Muscle of back (tissue), 13 donors: ENCODE results near the gene TP53I13. TPM values are rescaled to one million over a fixed set of nuclear protein-coding genes. Genes with fewer than 3 reads are reported as not detected.
A peak's percentile ranks its signal among the peaks of the same experiment; 100 is the strongest.
"Not testable (repeated sequence)": the region's sequence is repeated elsewhere in the genome, so short reads cannot be mapped to it uniquely, and the experiment has no call there.

Experiments used
- DNase-seq, 3 donors: peaks; one replicate each; pipeline versions ENCODE4 v3.0.0 to v3.0.0-alpha.2; 2013
- long read RNA-seq, 9 donors: transcript quantifications; one replicate each; lab custom pipeline, GENCODE V29; 2026
- polyA plus RNA-seq, 10 donors: library from polyadenylated mRNA; unstranded; fragments of 120-200 nt; gene quantifications; one replicate each; pipeline ENCODE4 v1.2.1, GENCODE V29; 2013; ENCODE audit not compliant: insufficient read length in 10 of 10

TP53I13 gene
- polyA plus RNA-seq, result 10 to 100 TPM; 22.9 to 40.1 (median 27.9) TPM
- long read RNA-seq, donor 1, transcript TP53I13-206 (1 exons, 2,468 nt), result minor isoform, 5 of 20 reads
- long read RNA-seq, donor 1, transcript TP53I13-201 (7 exons, 1,530 nt), result major isoform, 15 of 20 reads
- long read RNA-seq, donor 1, partial matches to known transcripts, result 0 of 20 reads
- long read RNA-seq, donor 1, other reads (novel, unspliced or antisense), result 0 of 20 reads
- long read RNA-seq, donor 2, transcript TP53I13-201 (7 exons, 1,530 nt), result major isoform, 12 of 14 reads
- long read RNA-seq, donor 2, partial matches to known transcripts, result 0 of 14 reads
- long read RNA-seq, donor 2, other reads (novel, unspliced or antisense), result 0 of 14 reads
- long read RNA-seq, donor 3, result 0 reads
- long read RNA-seq, donor 4, transcript TP53I13-201 (7 exons, 1,530 nt), result major isoform, 7 of 11 reads
- long read RNA-seq, donor 4, partial matches to known transcripts, result 0 of 11 reads
- long read RNA-seq, donor 4, other reads (novel, unspliced or antisense), result 0 of 11 reads
- long read RNA-seq, donor 5, transcript TP53I13-206 (1 exons, 2,468 nt), result minor isoform, 5 of 21 reads
- long read RNA-seq, donor 5, transcript TP53I13-201 (7 exons, 1,530 nt), result major isoform, 11 of 21 reads
- long read RNA-seq, donor 5, partial matches to known transcripts, result 5 of 21 reads
- long read RNA-seq, donor 5, other reads (novel, unspliced or antisense), result 0 of 21 reads
- long read RNA-seq, donor 6, transcript TP53I13-201 (7 exons, 1,530 nt), result major isoform, 20 of 22 reads
- long read RNA-seq, donor 6, partial matches to known transcripts, result 0 of 22 reads
- long read RNA-seq, donor 6, other reads (novel, unspliced or antisense), result 0 of 22 reads
- long read RNA-seq, donor 7, transcript TP53I13-201 (7 exons, 1,530 nt), result major isoform, 10 of 10 reads
- long read RNA-seq, donor 7, partial matches to known transcripts, result 0 of 10 reads
- long read RNA-seq, donor 7, other reads (novel, unspliced or antisense), result 0 of 10 reads
- long read RNA-seq, donor 8, transcript TP53I13-201 (7 exons, 1,530 nt), result major isoform, 10 of 14 reads
- long read RNA-seq, donor 8, partial matches to known transcripts, result 0 of 14 reads
- long read RNA-seq, donor 8, other reads (novel, unspliced or antisense), result 0 of 14 reads
- long read RNA-seq, donor 9, partial matches to known transcripts, result 0 of 3 reads
- long read RNA-seq, donor 9, other reads (novel, unspliced or antisense), result 0 of 3 reads

GRCh38 chr17:29568331-29569244 is at the start of gene TP53I13:
Gene TP53I13 (plus strand): TSS chr17:29568701. CDS start chr17:29568759, 58 bp downstream.
- peak; percentile 85 to 93 (median 91) for DNase-seq

- DNase-seq, result no peak
Observed at GRCh38 chr17:29524692-29525091, 43.8 kb upstream of the TP53I13 start.

- no peak for DNase-seq
Observed at GRCh38 chr17:29526322-29526721, 42.2 kb upstream of the TP53I13 start.

- DNase-seq, result peak in 1 of 3 donors; percentile 20
Observed at GRCh38 chr17:29533976-29534375, 34.5 kb upstream of the TP53I13 start.

- no peak for DNase-seq
Observed at GRCh38 chr17:29544066-29544465, 24.4 kb upstream of the TP53I13 start.

GRCh38 chr17:29546085-29546484 is 22.4 kb upstream of the TP53I13 start:
- no peak for DNase-seq

- DNase-seq, result no peak
Observed at GRCh38 chr17:29546830-29547229, 21.7 kb upstream of the TP53I13 start.

GRCh38 chr17:29549177-29549923 is 19.2 kb upstream of the TP53I13 start:
- DNase-seq, result peak in 1 of 3 donors; percentile 49

GRCh38 chr17:29555840-29556239 is 12.7 kb upstream of the TP53I13 start:
- DNase-seq, result no peak

GRCh38 chr17:29557085-29557738 is 11.3 kb upstream of the TP53I13 start:
- no peak for DNase-seq

GRCh38 chr17:29557739-29558116 is 10.8 kb upstream of the TP53I13 start:
- DNase-seq, result no peak

- DNase-seq, result not testable (repeated sequence)
Observed at GRCh38 chr17:29558139-29558538, 10.4 kb upstream of the TP53I13 start.

- no peak for DNase-seq
Observed at GRCh38 chr17:29559640-29560039, 8.9 kb upstream of the TP53I13 start.

- DNase-seq, result no peak
Observed at GRCh38 chr17:29560316-29560715, 8.2 kb upstream of the TP53I13 start.

GRCh38 chr17:29561554-29562517 is 6.7 kb upstream of the TP53I13 start:
- DNase-seq, result no peak

- no peak for DNase-seq
Observed at GRCh38 chr17:29562615-29563014, 5.9 kb upstream of the TP53I13 start.

- DNase-seq, result no peak
Observed at GRCh38 chr17:29563816-29564215, 4.7 kb upstream of the TP53I13 start.
